HEK293T (cell line): ENCODE results near the gene MPP3.

Experiments used
- ARNT ChIP-seq: fragments of 450-650 bp; IDR thresholded peaks from 2 replicates; pipeline ENCODE4 v1.6.1; 2017; ENCODE audit warnings: mild to moderate bottlenecking
- HDGF ChIP-seq: fragments of 450-650 bp; IDR thresholded peaks from 2 replicates; pipeline ENCODE4 v1.6.1; 2017; ENCODE audit warnings: antibody characterized with exemption, borderline replicate concordance
- NFRKB ChIP-seq: fragments of 450-650 bp; IDR thresholded peaks from 2 replicates; pipeline ENCODE4 v1.6.1; 2016; ENCODE audit warnings: mild to moderate bottlenecking, moderate library complexity

DNA sequence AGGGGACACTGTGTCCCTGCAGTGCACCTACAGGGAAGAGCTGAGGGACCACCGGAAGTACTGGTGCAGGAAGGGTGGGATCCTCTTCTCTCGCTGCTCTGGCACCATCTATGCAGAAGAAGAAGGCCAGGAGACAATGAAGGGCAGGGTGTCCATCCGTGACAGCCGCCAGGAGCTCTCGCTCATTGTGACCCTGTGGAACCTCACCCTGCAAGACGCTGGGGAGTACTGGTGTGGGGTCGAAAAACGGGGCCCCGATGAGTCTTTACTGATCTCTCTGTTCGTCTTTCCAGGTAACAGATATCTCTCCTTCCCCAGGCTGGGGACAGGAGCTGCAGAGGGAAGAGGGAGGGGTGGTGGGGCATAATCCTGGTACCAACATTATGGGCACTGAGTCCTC, 15.7 kb upstream of the MPP3 start:
- TF ChIP-seq ARNT (no peak), NFRKB (no peak), HDGF (no peak)
